B cell (primary cell): ENCODE data around the gene SDHAF2. TPM values are rescaled to one million over a fixed set of nuclear protein-coding genes. Genes with fewer than 3 reads are reported as not detected.

Source experiments
- ATAC-seq: fragments of 200-7000 bp; cut with Tn5 transposase; one replicate; pipeline ENCODE4 v1.10.0; 2021; ENCODE audit warnings: low read depth, mild to moderate bottlenecking, moderate number of reproducible peaks, moderate library complexity
- CTCF ChIA-PET: fragments of 350-600 bp; sonication (Branson Sonifier 250); formaldehyde crosslinking; loops from one replicate; lab custom pipeline; 2021; ENCODE audit warnings: antibody characterized with exemption, inconsistent platforms; lab: Charles Lee
- POLR2A ChIA-PET: fragments of 350-600 bp; sonication (Branson Sonifier 250); formaldehyde crosslinking; loops from one replicate; lab custom pipeline; 2021; ENCODE audit warnings: antibody characterized with exemption; lab: Charles Lee
- DNase-seq: peaks from one replicate; pipeline ENCODE4 v3.0.0; 2013
- H2AFZ ChIP-seq: 2 replicates; pipeline ENCODE4 v1.6.1; 2012; ENCODE audit warnings: mild to moderate bottlenecking, low read depth, low read length; ENCODE audit not compliant: insufficient read depth, poor library complexity, severe bottlenecking
- H3K27ac ChIP-seq, 2 donors: 1 replicate in 1 of 2; 2 replicates in 1 of 2; pipeline ENCODE4 v1.5.1; 2012 to 2013; ENCODE audit warnings: low read length in 2 of 2, mild to moderate bottlenecking in 2 of 2, moderate library complexity in 1 of 2
- H3K27me3 ChIP-seq, 4 experiments: fragments of 200-600 bp in 1 of 4; sonication (generic) in 1 of 4; replicated peaks in 1 of 4; 1 replicate in 2 of 4; 2 replicates in 2 of 4; pipeline versions ENCODE4 v1.6.1 to v1.7.0; 2013 to 2016; ENCODE audit warnings: low read length in 3 of 4, mild to moderate bottlenecking in 2 of 4, mixed read lengths in 1 of 4, moderate library complexity in 1 of 4; ENCODE audit not compliant: insufficient read depth in 4 of 4, control insufficient read depth in 3 of 4; ENCODE audit errors: control extremely low read depth in 1 of 4
- H3K36me3 ChIP-seq, 2 experiments: replicated peaks in 1 of 2; 1 replicate in 1 of 2; 2 replicates in 1 of 2; pipeline versions ENCODE4 v1.6.1 to v1.7.1; 2013; ENCODE audit warnings: low read length in 1 of 2; ENCODE audit not compliant: insufficient read depth in 2 of 2, control insufficient read depth in 1 of 2; ENCODE audit errors: control extremely low read depth in 1 of 2, extremely low read depth in 1 of 2
- H3K4me1 ChIP-seq, 2 donors: fragments of 200-600 bp in 1 of 2; sonication (generic) in 1 of 2; 1 replicate in 1 of 2; 2 replicates in 1 of 2; pipeline versions ENCODE4 v1.5.1 to v1.6.1; 2013 to 2017; ENCODE audit warnings: low read length in 2 of 2; ENCODE audit not compliant: control insufficient read depth in 2 of 2, insufficient read depth in 2 of 2
- H3K4me2 ChIP-seq: replicated peaks from 2 replicates; pipeline ENCODE3; 2012; ENCODE audit warnings: mild to moderate bottlenecking, low read depth, low read length; ENCODE audit not compliant: poor library complexity, severe bottlenecking
- H3K4me3 ChIP-seq, 5 experiments: fragments of 200-600 bp in 1 of 5; sonication (generic) in 1 of 5; 1 replicate in 3 of 5; 2 replicates in 2 of 5; pipeline versions ENCODE4 v1.5.1 to v1.7.0; 2011 to 2016; ENCODE audit warnings: low read length in 4 of 5, mild to moderate bottlenecking in 4 of 5, low read depth in 2 of 5, control low read depth in 1 of 5, moderate library complexity in 1 of 5; ENCODE audit not compliant: insufficient read depth in 1 of 5; ENCODE audit errors: control extremely low read depth in 1 of 5, extremely low read depth in 1 of 5
- H3K79me2 ChIP-seq: fragments of 200-600 bp; sonication (generic); one replicate; pipeline ENCODE4 v1.6.0; 2016; ENCODE audit warnings: low read length; ENCODE audit not compliant: control insufficient read depth, insufficient read depth
- H3K9ac ChIP-seq: fragments of 200-600 bp; sonication (generic); 2 replicates; pipeline ENCODE4 v1.6.1; 2017; ENCODE audit warnings: mild to moderate bottlenecking, low read length, moderate library complexity
- H3K9me3 ChIP-seq, 3 donors: one replicate each; pipeline versions ENCODE4 v1.6.1 to v1.7.1; 2013; ENCODE audit warnings: low read length in 2 of 3; ENCODE audit not compliant: control insufficient read depth in 2 of 3, insufficient read depth in 1 of 3; ENCODE audit errors: control extremely low read depth in 1 of 3
- H4K20me1 ChIP-seq: 2 replicates; pipeline ENCODE4 v1.6.0; 2012; ENCODE audit warnings: mild to moderate bottlenecking, low read length; ENCODE audit not compliant: insufficient read depth, control insufficient read depth, poor library complexity, severe bottlenecking
- H3K27ac Mint-ChIP-seq: one replicate; pipeline ENCODE4 v1.8.0; 2021; ENCODE audit warnings: mixed read lengths
- H3K27me3 Mint-ChIP-seq: one replicate; pipeline ENCODE4 v1.8.0; 2021; ENCODE audit warnings: mixed read lengths
- H3K4me1 Mint-ChIP-seq: one replicate; pipeline ENCODE4 v1.8.0; 2021; ENCODE audit warnings: mixed read lengths
- H3K4me3 Mint-ChIP-seq: one replicate; pipeline ENCODE4 v1.8.0; 2021; ENCODE audit warnings: mixed read lengths
- H3K9me3 Mint-ChIP-seq: one replicate; pipeline ENCODE4 v1.8.0; 2022; ENCODE audit warnings: mixed read lengths; ENCODE audit not compliant: insufficient read depth
- EZH2 ChIP-seq: IDR thresholded peaks from 2 replicates; pipeline ENCODE4 v1.6.1; 2012; ENCODE audit warnings: borderline replicate concordance, low read depth, mild to moderate bottlenecking, moderate library complexity, low read length; ENCODE audit not compliant: insufficient read depth, poor library complexity, severe bottlenecking
- WGBS: methylation state at CpG from one replicate; pipeline ENCODE4 v1.1.5; 2013; ENCODE audit warnings: missing lambda C conversion rate; ENCODE audit not compliant: insufficient coverage; 5-methylcytosine and 5-hydroxymethylcytosine counted together
- intact Hi-C: fragments of 100-400 bp; cut with micrococcal nuclease; formaldehyde crosslinking; loops from one replicate; pipeline ENCODE4 v1.10.0; 2022
- polyA plus RNA-seq: library from polyadenylated mRNA; depleted of rRNA; stranded (reverse); fragments of >200 nt; gene quantifications from 2 replicates; pipeline ENCODE4 v1.2.3, GENCODE V29; 2012
- total RNA-seq, 2 donors: library from RNA; stranded (reverse); fragments of 120-200 nt in 1 of 2; gene quantifications; 1 replicate in 1 of 2; 2 replicates in 1 of 2; pipeline versions ENCODE4 v1.2.3 to v1.2.4, GENCODE V29; 2013 to 2022
- TF ChIP-seq, protein P1 (sequence below): fragments of 200-600 bp; IDR thresholded peaks from one replicate; pipeline ENCODE4 v1.8.0; 2022; ENCODE audit warnings: antibody characterized with exemption, mild to moderate bottlenecking

SDHAF2 gene
- total and polyA plus RNA-seq, 2 donors (not counting 1 experiment from before 2014, with no cell fraction given), result 48.9 to 60.8 TPM

DNA sequence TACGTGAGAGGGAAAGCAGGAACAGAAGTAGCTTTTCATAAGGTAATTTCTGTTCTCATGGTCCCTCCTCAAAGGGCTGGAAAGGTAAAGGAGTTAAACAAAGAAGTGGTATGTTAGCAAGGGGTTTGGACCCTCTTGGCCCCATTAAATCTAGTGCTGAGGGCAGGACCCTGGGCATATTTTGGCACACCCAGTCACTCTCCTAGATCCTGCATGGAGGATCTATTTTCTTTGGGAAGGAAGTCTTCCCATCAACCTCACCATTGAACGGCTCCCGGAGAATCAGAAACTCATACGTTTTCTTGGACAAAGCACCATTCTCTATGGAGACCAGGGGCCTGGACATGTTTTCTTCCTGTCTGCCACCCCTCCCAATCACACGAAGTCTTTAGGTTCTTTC, 25.8 kb upstream of the SDHAF2 start:
- Histone ChIP-seq H3K4me1 (no peaks in the 10 kb centered on the region), H3K36me3 (peaks cover 4 to 67% of the 10 kb centered on the region in 2 experiments), H3K27me3 (no peaks in the 10 kb centered on the region), H3K4me3 (no peak overlapping the region), H3K4me2 (no peak overlapping the region), H2AFZ (no peak overlapping the region), H3K9ac (no peak overlapping the region), H3K9me3 (no peaks in the 10 kb centered on the region), H3K79me2 (no peaks in the 10 kb centered on the region), H4K20me1 (peaks cover 8% of the 10 kb centered on the region), H3K27ac (no peak overlapping the region)
- intact Hi-C loops, result no loop called here
- WGBS, result 92% methylated on average over 4 of the region's 5 CpGs
- no peaks in the 10 kb centered on the region for H3K4me1 Mint-ChIP-seq
- H3K27me3 Mint-ChIP-seq, result no peaks in the 10 kb centered on the region
- ATAC-seq, result no peak
- no peaks in the 10 kb centered on the region for H3K9me3 Mint-ChIP-seq
- ChIA-PET CTCF (interaction anchor here (1.0 kb wide), 1 partner anchor 31 kb away, joined by 3 read pairs; no protein-coding TSS in a partner anchor), POLR2A (no interaction called here)
- DNase-seq, result no peak
- H3K27ac Mint-ChIP-seq, result no peak overlapping the region
- no peak for TF ChIP-seq EZH2
- TF ChIP-seq, protein P1, sequence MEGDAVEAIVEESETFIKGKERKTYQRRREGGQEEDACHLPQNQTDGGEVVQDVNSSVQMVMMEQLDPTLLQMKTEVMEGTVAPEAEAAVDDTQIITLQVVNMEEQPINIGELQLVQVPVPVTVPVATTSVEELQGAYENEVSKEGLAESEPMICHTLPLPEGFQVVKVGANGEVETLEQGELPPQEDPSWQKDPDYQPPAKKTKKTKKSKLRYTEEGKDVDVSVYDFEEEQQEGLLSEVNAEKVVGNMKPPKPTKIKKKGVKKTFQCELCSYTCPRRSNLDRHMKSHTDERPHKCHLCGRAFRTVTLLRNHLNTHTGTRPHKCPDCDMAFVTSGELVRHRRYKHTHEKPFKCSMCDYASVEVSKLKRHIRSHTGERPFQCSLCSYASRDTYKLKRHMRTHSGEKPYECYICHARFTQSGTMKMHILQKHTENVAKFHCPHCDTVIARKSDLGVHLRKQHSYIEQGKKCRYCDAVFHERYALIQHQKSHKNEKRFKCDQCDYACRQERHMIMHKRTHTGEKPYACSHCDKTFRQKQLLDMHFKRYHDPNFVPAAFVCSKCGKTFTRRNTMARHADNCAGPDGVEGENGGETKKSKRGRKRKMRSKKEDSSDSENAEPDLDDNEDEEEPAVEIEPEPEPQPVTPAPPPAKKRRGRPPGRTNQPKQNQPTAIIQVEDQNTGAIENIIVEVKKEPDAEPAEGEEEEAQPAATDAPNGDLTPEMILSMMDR, result no peak
- H3K4me3 Mint-ChIP-seq, result no peak overlapping the region

- ATAC-seq, result no peak
- H3K27me3 ChIP-seq, result no peaks in the 10 kb centered on the region
- no peaks in the 10 kb centered on the region for H3K9me3 Mint-ChIP-seq
- no peak overlapping the region for H3K9ac ChIP-seq
- no peak overlapping the region for H3K27ac Mint-ChIP-seq
- no peaks in the 10 kb centered on the region for H3K9me3 ChIP-seq
- no peak for TF ChIP-seq EZH2
- TF ChIP-seq, protein P1, result no peak
- ChIA-PET POLR2A (no interaction called here), CTCF (interaction anchor here (1.0 kb wide), 1 partner anchor 31 kb away, joined by 3 read pairs; no protein-coding TSS in a partner anchor)
- no peak overlapping the region for H3K4me2 ChIP-seq
- H3K4me1 Mint-ChIP-seq, result no peaks in the 10 kb centered on the region
- H2AFZ ChIP-seq, result no peak overlapping the region
- peaks cover under 1% of the 10 kb centered on the region for H3K79me2 ChIP-seq
- H3K27ac ChIP-seq, result no peak overlapping the region
- H3K4me3 Mint-ChIP-seq, result no peak overlapping the region
- DNase-seq, result no peak
- H3K4me3 ChIP-seq, result no peak overlapping the region
- 78% methylated on average over 3 of the region's 4 CpGs for WGBS
- intact Hi-C loops, result no loop called here
- peaks cover 4 to 69% of the 10 kb centered on the region in 2 experiments for H3K36me3 ChIP-seq
- no peaks in the 10 kb centered on the region for H3K27me3 Mint-ChIP-seq
- peaks cover 8% of the 10 kb centered on the region for H4K20me1 ChIP-seq
- no peaks in the 10 kb centered on the region for H3K4me1 ChIP-seq
Observed at GRCh38 chr11:61404641-61405040, 25.3 kb upstream of the SDHAF2 start.
